ENCODE data around the gene PHLPP1. TPM values are rescaled to one million over a fixed set of nuclear protein-coding genes. Genes with fewer than 3 reads are reported as not detected.

PHLPP1 gene
- total RNA-seq, 1 experiment from 2014 or later = 14.7 TPM

DNA sequence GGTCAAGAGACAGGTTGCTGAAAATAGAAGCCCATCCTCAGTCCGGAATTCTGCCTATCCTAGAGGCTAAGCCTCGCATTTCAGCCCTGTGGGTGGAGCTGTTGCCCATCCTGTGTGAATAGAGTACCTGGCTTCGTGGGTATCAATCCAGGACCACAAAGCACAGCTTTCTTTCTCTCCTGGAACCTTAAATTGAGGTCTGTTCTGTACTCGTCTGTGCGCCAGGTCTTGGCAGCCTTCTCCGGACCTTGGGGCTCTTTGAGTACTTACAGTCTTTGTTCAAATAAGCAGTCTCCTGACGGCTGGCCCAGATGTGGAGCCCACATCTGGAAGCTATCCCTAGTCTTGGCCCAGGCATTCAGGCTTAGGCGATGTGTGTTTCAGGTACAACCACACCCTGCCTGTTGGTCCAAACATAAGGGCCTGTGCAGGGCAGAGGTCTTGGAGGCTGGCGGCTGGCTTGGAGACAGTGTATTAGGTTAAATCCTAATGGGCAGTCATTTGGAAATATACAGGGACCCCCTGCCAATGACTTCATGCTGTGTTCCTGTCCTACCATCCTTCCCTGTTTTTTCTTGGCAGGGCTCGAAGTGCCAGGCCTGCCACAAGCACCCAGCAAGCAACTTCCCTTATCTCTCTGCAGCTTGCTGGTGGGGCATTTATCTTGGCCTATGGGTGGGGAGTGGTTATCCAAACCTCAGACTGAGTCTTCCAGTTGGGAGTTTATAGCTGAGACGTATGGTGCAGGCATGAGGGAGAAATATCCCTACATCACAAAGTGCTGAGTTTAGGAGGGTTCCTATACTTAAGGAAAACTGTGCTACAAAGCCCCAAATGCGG lies 310.1 kb downstream of the PHLPP1 start:
- RAD21 ChIA-PET (ENCODE audit: low non-redundant PET in 1 of 2, low total read pairs in 2 of 2, uncharacterized antibody in 2 of 2, unreplicated experiment in 2 of 2) = no interaction called here
- ATAC-seq = peak; percentile 84
- H2AFZ ChIP-seq (ENCODE audit: low read depth, low read length, poor library complexity, severe bottlenecking) = no peak overlapping the region
- no peaks in the 10 kb centered on the region for H3K9me3 ChIP-seq (ENCODE audit: control insufficient read depth in 1 of 2, insufficient read depth in 1 of 2, low read depth in 1 of 2, low read length in 2 of 2)
- no peaks in the 10 kb centered on the region for H3K79me2 ChIP-seq (ENCODE audit: insufficient read depth, low read length)
- POLR2A ChIA-PET = no interaction called here
- no peak overlapping the region for H3K4me3 ChIP-seq (replicated peaks in 1 of 2; ENCODE audit: low read depth in 1 of 2, low read length in 2 of 2)
- BruUV-seq (replicated peaks) = no TSS peak
- TF ChIP-seq RAD21 (IDR thresholded peaks at IDR 0.05; ENCODE audit: low read depth) = peak; percentile 70
- TF ChIP-seq, protein P1, sequence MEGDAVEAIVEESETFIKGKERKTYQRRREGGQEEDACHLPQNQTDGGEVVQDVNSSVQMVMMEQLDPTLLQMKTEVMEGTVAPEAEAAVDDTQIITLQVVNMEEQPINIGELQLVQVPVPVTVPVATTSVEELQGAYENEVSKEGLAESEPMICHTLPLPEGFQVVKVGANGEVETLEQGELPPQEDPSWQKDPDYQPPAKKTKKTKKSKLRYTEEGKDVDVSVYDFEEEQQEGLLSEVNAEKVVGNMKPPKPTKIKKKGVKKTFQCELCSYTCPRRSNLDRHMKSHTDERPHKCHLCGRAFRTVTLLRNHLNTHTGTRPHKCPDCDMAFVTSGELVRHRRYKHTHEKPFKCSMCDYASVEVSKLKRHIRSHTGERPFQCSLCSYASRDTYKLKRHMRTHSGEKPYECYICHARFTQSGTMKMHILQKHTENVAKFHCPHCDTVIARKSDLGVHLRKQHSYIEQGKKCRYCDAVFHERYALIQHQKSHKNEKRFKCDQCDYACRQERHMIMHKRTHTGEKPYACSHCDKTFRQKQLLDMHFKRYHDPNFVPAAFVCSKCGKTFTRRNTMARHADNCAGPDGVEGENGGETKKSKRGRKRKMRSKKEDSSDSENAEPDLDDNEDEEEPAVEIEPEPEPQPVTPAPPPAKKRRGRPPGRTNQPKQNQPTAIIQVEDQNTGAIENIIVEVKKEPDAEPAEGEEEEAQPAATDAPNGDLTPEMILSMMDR (IDR thresholded peaks at IDR 0.05 in 2 of 3, conservative IDR thresholded peaks at IDR 0.05 in 1 of 3; ENCODE audit: borderline replicate concordance in 1 of 3, insufficient read depth in 1 of 3, low read depth in 2 of 3, low read length in 2 of 3) = peak; percentile 38 to 56 (median 54); a peak in 5 of 6 replicates
- no peak for TF ChIP-seq ELF1 (IDR thresholded peaks at IDR 0.05; ENCODE audit: borderline replicate concordance, low read depth)
- H3K27me3 ChIP-seq (ENCODE audit: insufficient read depth, low read length) = no peaks in the 10 kb centered on the region
- H3K4me1 ChIP-seq (ENCODE audit: control insufficient read depth in 1 of 2, insufficient read depth in 2 of 2, low read length in 2 of 2) = no peaks in the 10 kb centered on the region
- H3K27ac ChIP-seq (ENCODE audit: low read depth, low read length) = no peak overlapping the region
- H3K9ac ChIP-seq (ENCODE audit: low read length) = no peak overlapping the region
- no peak overlapping the region for H3K4me2 ChIP-seq (ENCODE audit: low read length)
- intact Hi-C loops (cut with micrococcal nuclease) = loop anchor here (1.0 to 10.0 kb wide), 4 partner anchors 87 to 549 kb away; no protein-coding TSS in a partner anchor
- H4K20me1 ChIP-seq (ENCODE audit: insufficient read depth) = no peaks in the 10 kb centered on the region
- CTCF ChIA-PET = interaction anchor here (0.8 to 3.1 kb wide), 11 partner anchors 8 to 486 kb away, joined by 3 to 14 read pairs (median 4); partner anchors contain the start of gene SERPINB5
- no peak for DNase-seq (ENCODE audit: low read depth, low spot score)
- no peaks in the 10 kb centered on the region for H3K9me2 ChIP-seq (ENCODE audit: insufficient read depth)
- no peaks in the 10 kb centered on the region for H3K36me3 ChIP-seq (ENCODE audit: control insufficient read depth in 1 of 2, insufficient read depth in 2 of 2, low read length in 2 of 2)

DNA sequence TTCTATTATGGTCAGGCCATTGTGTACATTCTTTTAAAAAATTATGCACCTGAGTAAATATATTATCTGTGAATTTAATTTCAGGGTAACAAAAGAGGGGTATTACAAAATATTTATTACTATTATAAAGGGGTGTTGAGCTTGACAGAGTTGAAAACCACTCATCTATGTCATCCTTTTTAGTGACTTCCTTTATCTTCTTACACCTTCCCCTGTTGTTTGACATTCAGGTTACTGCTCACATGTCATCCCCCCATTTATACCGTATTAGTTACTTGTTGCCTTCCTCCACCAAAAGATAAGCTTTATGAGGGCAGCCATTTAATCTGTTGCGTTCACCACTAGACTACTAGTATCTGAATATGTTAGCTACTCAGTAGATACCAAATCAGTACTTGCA lies 313.0 kb downstream of the PHLPP1 start:
- H3K27ac ChIP-seq (ENCODE audit: low read depth, low read length) = no peak overlapping the region
- H4K20me1 ChIP-seq (ENCODE audit: insufficient read depth) = no peaks in the 10 kb centered on the region
- no peaks in the 10 kb centered on the region for H3K36me3 ChIP-seq (ENCODE audit: control insufficient read depth in 1 of 2, insufficient read depth in 2 of 2, low read length in 2 of 2)
- H3K4me1 ChIP-seq (ENCODE audit: control insufficient read depth in 1 of 2, insufficient read depth in 2 of 2, low read length in 2 of 2) = no peaks in the 10 kb centered on the region
- H3K79me2 ChIP-seq (ENCODE audit: insufficient read depth, low read length) = no peaks in the 10 kb centered on the region
- no peak overlapping the region for H3K4me2 ChIP-seq (ENCODE audit: low read length)
- H3K9me2 ChIP-seq (ENCODE audit: insufficient read depth) = no peaks in the 10 kb centered on the region
- RAD21 ChIA-PET (ENCODE audit: low non-redundant PET in 1 of 2, low total read pairs in 2 of 2, uncharacterized antibody in 2 of 2, unreplicated experiment in 2 of 2) = no interaction called here
- no peak for TF ChIP-seq ZFX (IDR thresholded peaks at IDR 0.05)
- CTCF ChIA-PET = no interaction called here
- POLR2A ChIA-PET = no interaction called here
- no peak for DNase-seq (ENCODE audit: low read depth, low spot score)
- no peak overlapping the region for H2AFZ ChIP-seq (ENCODE audit: low read depth, low read length, poor library complexity, severe bottlenecking)
- no peak overlapping the region for H3K9ac ChIP-seq (ENCODE audit: low read length)
- intact Hi-C loops (cut with micrococcal nuclease) = loop anchor here (5.0 to 10.0 kb wide), 2 partner anchors 84 to 546 kb away; no protein-coding TSS in a partner anchor
- no peak overlapping the region for H3K4me3 ChIP-seq (replicated peaks in 1 of 2; ENCODE audit: low read depth in 1 of 2, low read length in 2 of 2)
- BruUV-seq (replicated peaks) = no TSS peak
- no peak for ATAC-seq
- no peaks in the 10 kb centered on the region for H3K9me3 ChIP-seq (ENCODE audit: control insufficient read depth in 1 of 2, insufficient read depth in 1 of 2, low read depth in 1 of 2, low read length in 2 of 2)
- no peaks in the 10 kb centered on the region for H3K27me3 ChIP-seq (ENCODE audit: insufficient read depth, low read length)

Other genes with a start within 250 kb of the PHLPP1 start
- 17.7 TPM for gene ZCCHC2, start 192.5 kb upstream of the PHLPP1 start, total RNA-seq (2021; ENCODE audit: unreplicated experiment)

Data from HCT116 (cell line).